ENCODE results near the gene CPN2. TPM values are rescaled to one million over a fixed set of nuclear protein-coding genes. Genes with fewer than 3 reads are reported as not detected.

CPN2 gene, protein sequence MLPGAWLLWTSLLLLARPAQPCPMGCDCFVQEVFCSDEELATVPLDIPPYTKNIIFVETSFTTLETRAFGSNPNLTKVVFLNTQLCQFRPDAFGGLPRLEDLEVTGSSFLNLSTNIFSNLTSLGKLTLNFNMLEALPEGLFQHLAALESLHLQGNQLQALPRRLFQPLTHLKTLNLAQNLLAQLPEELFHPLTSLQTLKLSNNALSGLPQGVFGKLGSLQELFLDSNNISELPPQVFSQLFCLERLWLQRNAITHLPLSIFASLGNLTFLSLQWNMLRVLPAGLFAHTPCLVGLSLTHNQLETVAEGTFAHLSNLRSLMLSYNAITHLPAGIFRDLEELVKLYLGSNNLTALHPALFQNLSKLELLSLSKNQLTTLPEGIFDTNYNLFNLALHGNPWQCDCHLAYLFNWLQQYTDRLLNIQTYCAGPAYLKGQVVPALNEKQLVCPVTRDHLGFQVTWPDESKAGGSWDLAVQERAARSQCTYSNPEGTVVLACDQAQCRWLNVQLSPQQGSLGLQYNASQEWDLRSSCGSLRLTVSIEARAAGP
- not detected in 2 replicates for polyA plus RNA-seq (2011; rRNA removed)
- 0.03 TPM in 1 of 2 replicates, not detected in the other for polyA plus RNA-seq (2012; cell fraction: cytosol; rRNA removed)
- polyA plus RNA-seq (2012; cell fraction: nucleus; rRNA removed), result not detected in 2 replicates
- not detected in 3 replicates for polyA plus RNA-seq (2017; fragmentation: RNase III; extraction: RNeasy Plus Mini Kit Qiagen cat#74134 plus additional on column Dnase treatment)
- polyA minus RNA-seq (2011; rRNA and poly(A)+ RNA removed), result not detected in 2 replicates

DNA sequence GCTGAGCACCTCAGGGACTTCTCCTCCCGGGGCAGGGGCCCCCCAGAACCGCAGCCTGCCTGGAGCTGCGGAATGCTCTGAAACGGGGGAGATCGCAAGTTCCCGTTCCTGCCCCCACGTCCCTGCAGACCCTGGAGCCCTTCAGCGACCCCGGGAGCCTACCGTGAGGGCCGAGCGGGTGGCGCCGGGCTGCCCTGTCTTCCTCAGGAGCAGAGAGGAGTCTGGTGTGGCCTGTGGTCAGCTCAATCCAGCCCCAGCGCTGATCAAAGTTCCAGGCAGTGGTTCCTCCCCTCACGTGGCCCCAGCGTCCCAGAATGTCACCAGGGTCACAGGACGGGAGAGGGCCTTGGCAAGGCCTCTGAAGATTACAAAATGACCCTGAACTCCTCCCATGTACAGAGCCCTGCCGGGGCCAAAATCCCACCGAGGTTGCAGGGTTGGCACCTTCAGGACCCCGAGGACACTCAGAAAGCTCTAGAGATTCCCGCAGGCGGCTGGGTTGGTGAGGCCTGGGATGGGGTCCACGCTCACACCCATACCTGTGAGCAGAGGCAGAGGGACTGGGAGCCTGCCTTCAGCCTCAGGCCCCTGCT is at the start of gene CPN2:
Gene CPN2 (minus strand): TSS at position 249 of the 593 bp plus-strand sequence. CDS start 8,626 bp downstream, outside the sequence.
- Histone ChIP-seq H3K27ac (no peak within 1 kb of the TSS), H3K4me2 (no peak within 1 kb of the TSS), H3K4me3 (no peak within 1 kb of the TSS), H3K4me1 (no peaks in the 10 kb centered on the region), H3K9me3 (no peaks in the 10 kb centered on the region)
- no peak for ATAC-seq
- CTCF ChIA-PET, result interaction anchor here (0.5 to 1.7 kb wide), 4 partner anchors 9 to 919 kb away, joined by 3 to 6 read pairs (median 4); no protein-coding TSS in a partner anchor
- WGBS (ENCODE audit: missing lambda C conversion rate), result 89% methylated on average over 9 of the region's 24 CpGs
- POLR2A ChIA-PET, result no interaction called here
- no peak for DNase-seq (ENCODE audit: low read depth in 1 of 2, low spot score in 1 of 2)
- no peak for TF ChIP-seq EHF (CRISPR knock-in tag; IDR thresholded peaks at IDR 0.05)
- TF ChIP-seq POLR2AphosphoS2 (conservative IDR thresholded peaks at IDR 0.05; ENCODE audit: low read length), result no peak
- TF ChIP-seq, protein P1, sequence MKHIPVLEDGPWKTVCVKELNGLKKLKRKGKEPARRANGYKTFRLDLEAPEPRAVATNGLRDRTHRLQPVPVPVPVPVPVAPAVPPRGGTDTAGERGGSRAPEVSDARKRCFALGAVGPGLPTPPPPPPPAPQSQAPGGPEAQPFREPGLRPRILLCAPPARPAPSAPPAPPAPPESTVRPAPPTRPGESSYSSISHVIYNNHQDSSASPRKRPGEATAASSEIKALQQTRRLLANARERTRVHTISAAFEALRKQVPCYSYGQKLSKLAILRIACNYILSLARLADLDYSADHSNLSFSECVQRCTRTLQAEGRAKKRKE (CRISPR knock-in tag; IDR thresholded peaks at IDR 0.05; ENCODE audit: low read depth), result no peak
- no peak for TF ChIP-seq ZNF302 (CRISPR knock-in tag; IDR thresholded peaks at IDR 0.05)
- FAIRE-seq, result no peak

DNA sequence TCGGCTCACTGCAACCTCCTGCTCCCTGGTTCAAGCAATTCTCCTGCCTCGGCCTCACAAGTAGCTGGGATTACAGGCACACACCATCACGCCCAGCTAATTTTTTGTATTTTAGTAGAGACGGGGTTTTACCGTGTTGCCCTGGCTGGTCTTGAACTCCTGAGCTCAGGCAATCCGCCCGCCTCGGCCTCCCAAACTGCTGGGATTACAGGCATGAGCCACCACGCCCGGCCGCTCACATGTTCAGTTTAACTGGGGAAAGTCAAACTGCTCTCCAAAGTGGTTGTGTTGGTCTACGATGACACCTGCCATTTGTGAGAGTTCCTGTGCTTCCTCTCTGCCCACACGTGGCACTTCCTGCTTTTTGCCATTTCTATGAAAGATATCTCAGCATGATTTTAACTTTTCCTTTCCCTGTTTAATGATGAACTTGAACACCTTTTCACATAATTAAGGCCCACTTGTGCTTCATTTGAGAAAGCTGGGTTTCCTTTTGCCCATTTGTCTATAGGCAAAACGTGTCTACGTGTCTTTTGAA is 48.8 kb upstream of the CPN2 start:
- DNase-seq (ENCODE audit: low read depth in 1 of 2, low spot score in 1 of 2) (no peak), FAIRE-seq (no peak), ATAC-seq (no peak)
- H3K4me2 ChIP-seq, result no peak overlapping the region
- H3K4me1 ChIP-seq, result peaks cover 3% of the 10 kb centered on the region; the same call in 1 of the 3 replicates
- ChIA-PET CTCF (interaction anchor here (2.3 kb wide), 1 partner anchor 55 kb away, joined by 9 read pairs; no protein-coding TSS in a partner anchor), POLR2A (no interaction called here)
- TF ChIP-seq FOXS1 (CRISPR knock-in tag; IDR thresholded peaks at IDR 0.05), result no peak
- no peak for TF ChIP-seq GATA3 (IDR thresholded peaks at IDR 0.05; ENCODE audit: borderline replicate concordance)
- TF ChIP-seq, protein P2, sequence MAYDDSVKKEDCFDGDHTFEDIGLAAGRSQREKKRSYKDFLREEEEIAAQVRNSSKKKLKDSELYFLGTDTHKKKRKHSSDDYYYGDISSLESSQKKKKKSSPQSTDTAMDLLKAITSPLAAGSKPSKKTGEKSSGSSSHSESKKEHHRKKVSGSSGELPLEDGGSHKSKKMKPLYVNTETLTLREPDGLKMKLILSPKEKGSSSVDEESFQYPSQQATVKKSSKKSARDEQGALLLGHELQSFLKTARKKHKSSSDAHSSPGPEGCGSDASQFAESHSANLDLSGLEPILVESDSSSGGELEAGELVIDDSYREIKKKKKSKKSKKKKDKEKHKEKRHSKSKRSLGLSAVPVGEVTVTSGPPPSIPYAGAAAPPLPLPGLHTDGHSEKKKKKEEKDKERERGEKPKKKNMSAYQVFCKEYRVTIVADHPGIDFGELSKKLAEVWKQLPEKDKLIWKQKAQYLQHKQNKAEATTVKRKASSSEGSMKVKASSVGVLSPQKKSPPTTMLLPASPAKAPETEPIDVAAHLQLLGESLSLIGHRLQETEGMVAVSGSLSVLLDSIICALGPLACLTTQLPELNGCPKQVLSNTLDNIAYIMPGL (CRISPR knock-in tag; IDR thresholded peaks at IDR 0.05; ENCODE audit: borderline replicate concordance), result no peak
- no peak for TF ChIP-seq PHF8 (IDR thresholded peaks at IDR 0.05; ENCODE audit: borderline replicate concordance, low read depth)
- TF ChIP-seq POLR2A (IDR thresholded peaks at IDR 0.05; ENCODE audit: low read length), result no peak
- TF ChIP-seq HEYL (CRISPR knock-in tag; IDR thresholded peaks at IDR 0.05), result no peak
- TF ChIP-seq, protein P3, sequence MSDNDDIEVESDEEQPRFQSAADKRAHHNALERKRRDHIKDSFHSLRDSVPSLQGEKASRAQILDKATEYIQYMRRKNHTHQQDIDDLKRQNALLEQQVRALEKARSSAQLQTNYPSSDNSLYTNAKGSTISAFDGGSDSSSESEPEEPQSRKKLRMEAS (IDR thresholded peaks at IDR 0.05), result no peak
- no peak for TF ChIP-seq FOSL2 (IDR thresholded peaks at IDR 0.05)
- TF ChIP-seq FOSL2 (CRISPR knock-in tag; IDR thresholded peaks at IDR 0.05), result no peak
- TF ChIP-seq ZNF302 (CRISPR knock-in tag; IDR thresholded peaks at IDR 0.05), result no peak
- TF ChIP-seq NPAS2 (CRISPR knock-in tag; IDR thresholded peaks at IDR 0.05; ENCODE audit: borderline replicate concordance), result no peak
- TF ChIP-seq, protein P4, sequence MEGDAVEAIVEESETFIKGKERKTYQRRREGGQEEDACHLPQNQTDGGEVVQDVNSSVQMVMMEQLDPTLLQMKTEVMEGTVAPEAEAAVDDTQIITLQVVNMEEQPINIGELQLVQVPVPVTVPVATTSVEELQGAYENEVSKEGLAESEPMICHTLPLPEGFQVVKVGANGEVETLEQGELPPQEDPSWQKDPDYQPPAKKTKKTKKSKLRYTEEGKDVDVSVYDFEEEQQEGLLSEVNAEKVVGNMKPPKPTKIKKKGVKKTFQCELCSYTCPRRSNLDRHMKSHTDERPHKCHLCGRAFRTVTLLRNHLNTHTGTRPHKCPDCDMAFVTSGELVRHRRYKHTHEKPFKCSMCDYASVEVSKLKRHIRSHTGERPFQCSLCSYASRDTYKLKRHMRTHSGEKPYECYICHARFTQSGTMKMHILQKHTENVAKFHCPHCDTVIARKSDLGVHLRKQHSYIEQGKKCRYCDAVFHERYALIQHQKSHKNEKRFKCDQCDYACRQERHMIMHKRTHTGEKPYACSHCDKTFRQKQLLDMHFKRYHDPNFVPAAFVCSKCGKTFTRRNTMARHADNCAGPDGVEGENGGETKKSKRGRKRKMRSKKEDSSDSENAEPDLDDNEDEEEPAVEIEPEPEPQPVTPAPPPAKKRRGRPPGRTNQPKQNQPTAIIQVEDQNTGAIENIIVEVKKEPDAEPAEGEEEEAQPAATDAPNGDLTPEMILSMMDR (IDR thresholded peaks at IDR 0.05), result no peak
- TF ChIP-seq KDM5A (IDR thresholded peaks at IDR 0.05), result no peak
- TF ChIP-seq, protein P5, sequence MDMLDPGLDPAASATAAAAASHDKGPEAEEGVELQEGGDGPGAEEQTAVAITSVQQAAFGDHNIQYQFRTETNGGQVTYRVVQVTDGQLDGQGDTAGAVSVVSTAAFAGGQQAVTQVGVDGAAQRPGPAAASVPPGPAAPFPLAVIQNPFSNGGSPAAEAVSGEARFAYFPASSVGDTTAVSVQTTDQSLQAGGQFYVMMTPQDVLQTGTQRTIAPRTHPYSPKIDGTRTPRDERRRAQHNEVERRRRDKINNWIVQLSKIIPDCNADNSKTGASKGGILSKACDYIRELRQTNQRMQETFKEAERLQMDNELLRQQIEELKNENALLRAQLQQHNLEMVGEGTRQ (IDR thresholded peaks at IDR 0.05), result no peak
- no peak for TF ChIP-seq CBX2 (IDR thresholded peaks at IDR 0.05; ENCODE audit: borderline replicate concordance, low read depth)
- no peak for TF ChIP-seq HOXA7 (CRISPR knock-in tag; IDR thresholded peaks at IDR 0.05)
- no peak for TF ChIP-seq MYC (IDR thresholded peaks at IDR 0.05; ENCODE audit: borderline replicate concordance, low read length)
- TF ChIP-seq NR3C1 (IDR thresholded peaks at IDR 0.05), result no peak
- TF ChIP-seq FOSB (CRISPR knock-in tag; IDR thresholded peaks at IDR 0.05), result no peak
- TF ChIP-seq RCOR1 (IDR thresholded peaks at IDR 0.05; ENCODE audit: low read depth, low read length), result no peak
- TF ChIP-seq CHD2 (IDR thresholded peaks at IDR 0.05; ENCODE audit: low read length, partially characterized antibody), result no peak
- H3K4me3 ChIP-seq, result no peak overlapping the region
- 93% methylated on average over 14 of the region's 15 CpGs for WGBS (ENCODE audit: missing lambda C conversion rate)
- no peaks in the 10 kb centered on the region for H3K9me3 ChIP-seq
- no peak overlapping the region for H3K27ac ChIP-seq
